Liver (tissue), 9 donors: Measurements from ENCODE around the gene CHRNA7. TPM values are rescaled to one million over a fixed set of nuclear protein-coding genes. Genes with fewer than 3 reads are reported as not detected.

Experiments
- DNase-seq: peaks from one replicate; pipeline ENCODE4 v3.0.0-alpha.2; 2017; ENCODE audit warnings: low spot score
- H3K27ac ChIP-seq, 2 donors: one replicate each; pipeline ENCODE4 v1.7.0; 2013; ENCODE audit warnings: inconsistent platforms in 2 of 2, low read length in 2 of 2, control low read depth in 1 of 2, low read depth in 1 of 2, mild to moderate bottlenecking in 1 of 2
- H3K27me3 ChIP-seq, 4 donors: one replicate each; pipeline versions ENCODE4 v1.6.1 to v1.7.0; 2013; ENCODE audit warnings: low read length in 3 of 4, inconsistent platforms in 1 of 4, mild to moderate bottlenecking in 1 of 4, moderate library complexity in 1 of 4; ENCODE audit not compliant: control insufficient read depth in 4 of 4, insufficient read depth in 4 of 4
- H3K36me3 ChIP-seq, 4 donors: one replicate each; pipeline versions ENCODE4 v1.6.1 to v1.7.0; 2013; ENCODE audit warnings: low read length in 3 of 4, mild to moderate bottlenecking in 3 of 4, low read depth in 1 of 4, moderate library complexity in 1 of 4; ENCODE audit not compliant: control insufficient read depth in 4 of 4, insufficient read depth in 3 of 4
- H3K4me1 ChIP-seq, 4 donors: one replicate each; pipeline versions ENCODE4 v1.6.1 to v1.7.0; 2013; ENCODE audit warnings: low read length in 3 of 4, mild to moderate bottlenecking in 3 of 4, moderate library complexity in 1 of 4; ENCODE audit not compliant: control insufficient read depth in 4 of 4, insufficient read depth in 4 of 4
- H3K4me3 ChIP-seq, 3 donors: one replicate each; pipeline versions ENCODE4 v1.6.1 to v1.7.0; 2013; ENCODE audit warnings: low read length in 3 of 3, control low read depth in 1 of 3, low read depth in 1 of 3, mild to moderate bottlenecking in 1 of 3
- H3K9ac ChIP-seq, 2 donors: one replicate each; pipeline ENCODE4 v1.7.0; 2013; ENCODE audit warnings: low read length in 2 of 2, mild to moderate bottlenecking in 2 of 2, moderate library complexity in 2 of 2, control low read depth in 1 of 2, low read depth in 1 of 2
- H3K9me3 ChIP-seq, 4 donors: one replicate each; pipeline versions ENCODE4 v1.6.1 to v1.7.0; 2013; ENCODE audit warnings: low read length in 3 of 4; ENCODE audit not compliant: control insufficient read depth in 4 of 4
- ATF3 ChIP-seq: IDR thresholded peaks from 2 replicates; pipeline ENCODE4 v1.6.1; 2016; ENCODE audit warnings: antibody characterized with exemption
- EGR1 ChIP-seq, 2 donors: IDR thresholded peaks; 2 replicates each; pipeline ENCODE4 v1.6.1; 2016 to 2018; ENCODE audit warnings: antibody characterized with exemption in 2 of 2, low read depth in 2 of 2
- FOXA1 ChIP-seq: IDR thresholded peaks from 2 replicates; pipeline ENCODE4 v1.6.1; 2016; ENCODE audit warnings: antibody characterized with exemption
- FOXA2 ChIP-seq: IDR thresholded peaks from 2 replicates; pipeline ENCODE4 v1.6.1; 2016; ENCODE audit warnings: antibody characterized with exemption
- GABPA ChIP-seq, 2 donors: IDR thresholded peaks in 1 of 2; conservative IDR thresholded peaks in 1 of 2; 2 replicates each; pipeline ENCODE4 v1.6.1; 2016; ENCODE audit warnings: antibody characterized with exemption in 2 of 2, mild to moderate bottlenecking in 1 of 2, moderate library complexity in 1 of 2
- HNF4G ChIP-seq: IDR thresholded peaks from 2 replicates; pipeline ENCODE4 v1.6.1; 2016; ENCODE audit warnings: antibody characterized with exemption
- JUND ChIP-seq, 2 donors: IDR thresholded peaks; 2 replicates each; pipeline ENCODE4 v1.6.1; 2016; ENCODE audit warnings: antibody characterized with exemption in 2 of 2
- RAD21 ChIP-seq, 2 donors: IDR thresholded peaks; 2 replicates each; pipeline ENCODE4 v1.6.1; 2016; ENCODE audit warnings: antibody characterized with exemption in 2 of 2, mild to moderate bottlenecking in 2 of 2
- SP1 ChIP-seq: IDR thresholded peaks from 2 replicates; pipeline ENCODE4 v1.6.1; 2018; ENCODE audit warnings: antibody characterized with exemption, mild to moderate bottlenecking
- TAF1 ChIP-seq: conservative IDR thresholded peaks from 2 replicates; pipeline ENCODE4 v1.6.1; 2016; ENCODE audit warnings: antibody characterized with exemption, mild to moderate bottlenecking
- YY1 ChIP-seq: IDR thresholded peaks from 2 replicates; pipeline ENCODE4 v1.6.1; 2016; ENCODE audit warnings: antibody characterized with exemption, mild to moderate bottlenecking
- WGBS: extraction: QIAGEN DNeasy Blood & Tissue Kit; methylation state at CpG from one replicate; pipeline ENCODE4 v1.1.7; 2013; 5-methylcytosine and 5-hydroxymethylcytosine counted together
- polyA plus RNA-seq, 2 donors: library from polyadenylated mRNA; stranded (reverse) in 1 of 2; unstranded in 1 of 2; fragments of 200-250 nt in 1 of 2; fragments of >200 nt in 1 of 2; fragmentation: Nextera tagmentation in 1 of 2; extraction: Ambion mirVana in 1 of 2; gene quantifications; one replicate each; pipeline versions ENCODE4 v1.2.1 to v1.2.3, GENCODE V29; 2013 to 2015
- total RNA-seq, 2 donors: library from RNA; depleted of rRNA; stranded (reverse); fragments of >200 nt; gene quantifications; one replicate each; pipeline ENCODE4 v1.2.3, GENCODE V29; 2014
- TF ChIP-seq, protein P1 (sequence below): fragments of 150-350 bp; IDR thresholded peaks from 2 replicates; pipeline ENCODE4 v1.5.1; 2017; ENCODE audit warnings: improper control_type of control experiment, low read depth, low read length; ENCODE audit not compliant: missing input control
- TF ChIP-seq, protein P2 (sequence below): IDR thresholded peaks from 2 replicates; pipeline ENCODE4 v1.6.1; 2016; ENCODE audit warnings: antibody characterized with exemption, mild to moderate bottlenecking
- TF ChIP-seq, protein P3 (sequence below): IDR thresholded peaks from 2 replicates; pipeline ENCODE4 v1.6.1; 2016; ENCODE audit warnings: antibody characterized with exemption
- TF ChIP-seq, protein P4 (sequence below): IDR thresholded peaks from 2 replicates; pipeline ENCODE4 v1.6.1; 2016; ENCODE audit warnings: antibody characterized with exemption
- donor health status: healthy.
- donor health status: healthy.
- donor health status: healthy.
- donor health status: healthy.
- donor health status: healthy.

Gene CHRNA7
- total and polyA plus RNA-seq, 4 donors = 0.06 to 0.21 (median 0.08) TPM; not detected in 1

GRCh38 chr15:32099097-32099785 is 68.9 kb downstream of the CHRNA7 start:
- H3K4me3 ChIP-seq = no peak overlapping the region
- peaks cover 0 to 6% (median 0%) of the 10 kb centered on the region in 4 donors for H3K27me3 ChIP-seq
- TF ChIP-seq, protein P1, sequence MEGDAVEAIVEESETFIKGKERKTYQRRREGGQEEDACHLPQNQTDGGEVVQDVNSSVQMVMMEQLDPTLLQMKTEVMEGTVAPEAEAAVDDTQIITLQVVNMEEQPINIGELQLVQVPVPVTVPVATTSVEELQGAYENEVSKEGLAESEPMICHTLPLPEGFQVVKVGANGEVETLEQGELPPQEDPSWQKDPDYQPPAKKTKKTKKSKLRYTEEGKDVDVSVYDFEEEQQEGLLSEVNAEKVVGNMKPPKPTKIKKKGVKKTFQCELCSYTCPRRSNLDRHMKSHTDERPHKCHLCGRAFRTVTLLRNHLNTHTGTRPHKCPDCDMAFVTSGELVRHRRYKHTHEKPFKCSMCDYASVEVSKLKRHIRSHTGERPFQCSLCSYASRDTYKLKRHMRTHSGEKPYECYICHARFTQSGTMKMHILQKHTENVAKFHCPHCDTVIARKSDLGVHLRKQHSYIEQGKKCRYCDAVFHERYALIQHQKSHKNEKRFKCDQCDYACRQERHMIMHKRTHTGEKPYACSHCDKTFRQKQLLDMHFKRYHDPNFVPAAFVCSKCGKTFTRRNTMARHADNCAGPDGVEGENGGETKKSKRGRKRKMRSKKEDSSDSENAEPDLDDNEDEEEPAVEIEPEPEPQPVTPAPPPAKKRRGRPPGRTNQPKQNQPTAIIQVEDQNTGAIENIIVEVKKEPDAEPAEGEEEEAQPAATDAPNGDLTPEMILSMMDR = no peak
- no peak for TF ChIP-seq RAD21 (IDR thresholded peaks at IDR 0.05)
- TF ChIP-seq GABPA (IDR thresholded peaks at IDR 0.05 in 1 of 2, conservative IDR thresholded peaks at IDR 0.05 in 1 of 2) = no peak
- no peak for TF ChIP-seq TAF1
- TF ChIP-seq JUND (IDR thresholded peaks at IDR 0.05) = no peak
- TF ChIP-seq, protein P2, sequence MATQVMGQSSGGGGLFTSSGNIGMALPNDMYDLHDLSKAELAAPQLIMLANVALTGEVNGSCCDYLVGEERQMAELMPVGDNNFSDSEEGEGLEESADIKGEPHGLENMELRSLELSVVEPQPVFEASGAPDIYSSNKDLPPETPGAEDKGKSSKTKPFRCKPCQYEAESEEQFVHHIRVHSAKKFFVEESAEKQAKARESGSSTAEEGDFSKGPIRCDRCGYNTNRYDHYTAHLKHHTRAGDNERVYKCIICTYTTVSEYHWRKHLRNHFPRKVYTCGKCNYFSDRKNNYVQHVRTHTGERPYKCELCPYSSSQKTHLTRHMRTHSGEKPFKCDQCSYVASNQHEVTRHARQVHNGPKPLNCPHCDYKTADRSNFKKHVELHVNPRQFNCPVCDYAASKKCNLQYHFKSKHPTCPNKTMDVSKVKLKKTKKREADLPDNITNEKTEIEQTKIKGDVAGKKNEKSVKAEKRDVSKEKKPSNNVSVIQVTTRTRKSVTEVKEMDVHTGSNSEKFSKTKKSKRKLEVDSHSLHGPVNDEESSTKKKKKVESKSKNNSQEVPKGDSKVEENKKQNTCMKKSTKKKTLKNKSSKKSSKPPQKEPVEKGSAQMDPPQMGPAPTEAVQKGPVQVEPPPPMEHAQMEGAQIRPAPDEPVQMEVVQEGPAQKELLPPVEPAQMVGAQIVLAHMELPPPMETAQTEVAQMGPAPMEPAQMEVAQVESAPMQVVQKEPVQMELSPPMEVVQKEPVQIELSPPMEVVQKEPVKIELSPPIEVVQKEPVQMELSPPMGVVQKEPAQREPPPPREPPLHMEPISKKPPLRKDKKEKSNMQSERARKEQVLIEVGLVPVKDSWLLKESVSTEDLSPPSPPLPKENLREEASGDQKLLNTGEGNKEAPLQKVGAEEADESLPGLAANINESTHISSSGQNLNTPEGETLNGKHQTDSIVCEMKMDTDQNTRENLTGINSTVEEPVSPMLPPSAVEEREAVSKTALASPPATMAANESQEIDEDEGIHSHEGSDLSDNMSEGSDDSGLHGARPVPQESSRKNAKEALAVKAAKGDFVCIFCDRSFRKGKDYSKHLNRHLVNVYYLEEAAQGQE = no peak
- no peak for TF ChIP-seq YY1
- no peak for TF ChIP-seq EGR1 (IDR thresholded peaks at IDR 0.05; ENCODE audit: low read depth in 2 of 2)
- no peak for TF ChIP-seq HNF4G
- 57% methylated on average over 7 of the region's 7 CpGs for WGBS
- no peak for DNase-seq
- no peak overlapping the region for H3K9ac ChIP-seq
- H3K36me3 ChIP-seq = no peaks in the 10 kb centered on the region
- no peaks in the 10 kb centered on the region for H3K9me3 ChIP-seq
- H3K27ac ChIP-seq = no peak overlapping the region
- H3K4me1 ChIP-seq = no peaks in the 10 kb centered on the region

- Histone ChIP-seq H3K27me3 (peaks cover 0 to 9% (median 0%) of the 10 kb centered on the region in 4 donors), H3K27ac (no peak overlapping the region), H3K4me1 (no peaks in the 10 kb centered on the region), H3K4me3 (no peak overlapping the region), H3K36me3 (no peaks in the 10 kb centered on the region), H3K9me3 (no peaks in the 10 kb centered on the region), H3K9ac (no peak overlapping the region)
- DNase-seq = no peak
- 71% methylated on average over 10 of the region's 10 CpGs for WGBS
- TF ChIP-seq HNF4G (no peak), FOXA1 (no peak), FOXA2 (no peak), JUND (IDR thresholded peaks at IDR 0.05) (no peak), SP1 (no peak), TAF1 (no peak), ATF3 (no peak), GABPA (IDR thresholded peaks at IDR 0.05 in 1 of 2, conservative IDR thresholded peaks at IDR 0.05 in 1 of 2) (no peak), YY1 (no peak), EGR1 (IDR thresholded peaks at IDR 0.05; ENCODE audit: low read depth in 2 of 2) (no peak)
- TF ChIP-seq, protein P3, sequence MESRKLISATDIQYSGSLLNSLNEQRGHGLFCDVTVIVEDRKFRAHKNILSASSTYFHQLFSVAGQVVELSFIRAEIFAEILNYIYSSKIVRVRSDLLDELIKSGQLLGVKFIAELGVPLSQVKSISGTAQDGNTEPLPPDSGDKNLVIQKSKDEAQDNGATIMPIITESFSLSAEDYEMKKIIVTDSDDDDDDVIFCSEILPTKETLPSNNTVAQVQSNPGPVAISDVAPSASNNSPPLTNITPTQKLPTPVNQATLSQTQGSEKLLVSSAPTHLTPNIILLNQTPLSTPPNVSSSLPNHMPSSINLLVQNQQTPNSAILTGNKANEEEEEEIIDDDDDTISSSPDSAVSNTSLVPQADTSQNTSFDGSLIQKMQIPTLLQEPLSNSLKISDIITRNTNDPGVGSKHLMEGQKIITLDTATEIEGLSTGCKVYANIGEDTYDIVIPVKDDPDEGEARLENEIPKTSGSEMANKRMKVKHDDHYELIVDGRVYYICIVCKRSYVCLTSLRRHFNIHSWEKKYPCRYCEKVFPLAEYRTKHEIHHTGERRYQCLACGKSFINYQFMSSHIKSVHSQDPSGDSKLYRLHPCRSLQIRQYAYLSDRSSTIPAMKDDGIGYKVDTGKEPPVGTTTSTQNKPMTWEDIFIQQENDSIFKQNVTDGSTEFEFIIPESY = no peak
- TF ChIP-seq, protein P2 = no peak
- TF ChIP-seq, protein P1 = no peak
- TF ChIP-seq, protein P4, sequence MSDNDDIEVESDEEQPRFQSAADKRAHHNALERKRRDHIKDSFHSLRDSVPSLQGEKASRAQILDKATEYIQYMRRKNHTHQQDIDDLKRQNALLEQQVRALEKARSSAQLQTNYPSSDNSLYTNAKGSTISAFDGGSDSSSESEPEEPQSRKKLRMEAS = no peak
These were observed 69.8 kb downstream of the CHRNA7 start for GRCh38 chr15:32099956-32100684.
